GM06990 (cell line): ENCODE results near the gene ERFE.

Experiments
- DNase-seq: peaks from one replicate; pipeline ENCODE4 v3.0.0-alpha.2; 2011; ENCODE audit not compliant: insufficient read length; ENCODE audit errors: extremely low read depth
- H3K27me3 ChIP-seq: replicated peaks from 2 replicates; pipeline ENCODE4 v1.6.0; 2011; ENCODE audit warnings: low read length; ENCODE audit not compliant: control insufficient read depth, insufficient read depth
- H3K36me3 ChIP-seq: 2 replicates; pipeline ENCODE4 v1.5.1; 2011; ENCODE audit warnings: low read length; ENCODE audit not compliant: control insufficient read depth, insufficient read depth
- H3K4me3 ChIP-seq: replicated peaks from 2 replicates; pipeline ENCODE4 v1.5.1; 2011; ENCODE audit warnings: low read depth, mild to moderate bottlenecking, control low read depth, low read length
- TF ChIP-seq, protein P1 (sequence below): IDR thresholded peaks from 2 replicates; pipeline ENCODE4 v1.5.1; 2011; ENCODE audit warnings: low read length, control low read depth, mild to moderate bottlenecking, inconsistent platforms; ENCODE audit not compliant: insufficient read depth, poor library complexity, severe bottlenecking

ERFE gene

DNA sequence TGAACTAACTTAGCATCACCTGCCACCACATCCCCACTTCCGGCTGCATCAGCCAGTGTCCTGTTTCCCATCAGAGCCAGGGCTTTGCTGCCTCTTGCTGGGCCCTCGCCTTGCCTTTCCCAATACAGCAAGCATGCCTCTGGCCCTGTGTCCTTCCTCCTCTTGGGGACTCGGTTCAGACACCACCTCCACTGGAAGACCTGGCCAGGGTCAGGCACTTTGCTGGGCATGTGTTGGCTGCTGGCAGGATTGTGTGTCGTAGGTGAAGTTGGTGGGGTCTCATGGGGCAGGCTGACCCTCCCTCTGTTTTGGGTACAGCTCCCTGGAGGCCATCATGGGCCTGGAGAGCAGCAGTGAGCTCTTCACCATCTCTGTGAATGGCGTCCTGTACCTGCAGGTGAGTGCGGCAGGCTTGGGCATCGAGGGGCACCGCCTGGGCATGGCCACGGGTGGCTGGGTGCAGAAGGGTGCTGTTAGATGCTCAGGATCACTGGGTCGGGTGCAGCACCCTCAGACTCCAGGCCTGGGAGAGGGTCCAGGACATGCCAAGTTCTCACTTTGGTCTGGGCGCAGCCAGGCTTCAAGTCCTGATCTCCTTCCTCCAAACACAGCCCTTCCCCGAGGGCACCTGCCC is 6.6 kb downstream of the ERFE start:
- TF ChIP-seq, protein P1, sequence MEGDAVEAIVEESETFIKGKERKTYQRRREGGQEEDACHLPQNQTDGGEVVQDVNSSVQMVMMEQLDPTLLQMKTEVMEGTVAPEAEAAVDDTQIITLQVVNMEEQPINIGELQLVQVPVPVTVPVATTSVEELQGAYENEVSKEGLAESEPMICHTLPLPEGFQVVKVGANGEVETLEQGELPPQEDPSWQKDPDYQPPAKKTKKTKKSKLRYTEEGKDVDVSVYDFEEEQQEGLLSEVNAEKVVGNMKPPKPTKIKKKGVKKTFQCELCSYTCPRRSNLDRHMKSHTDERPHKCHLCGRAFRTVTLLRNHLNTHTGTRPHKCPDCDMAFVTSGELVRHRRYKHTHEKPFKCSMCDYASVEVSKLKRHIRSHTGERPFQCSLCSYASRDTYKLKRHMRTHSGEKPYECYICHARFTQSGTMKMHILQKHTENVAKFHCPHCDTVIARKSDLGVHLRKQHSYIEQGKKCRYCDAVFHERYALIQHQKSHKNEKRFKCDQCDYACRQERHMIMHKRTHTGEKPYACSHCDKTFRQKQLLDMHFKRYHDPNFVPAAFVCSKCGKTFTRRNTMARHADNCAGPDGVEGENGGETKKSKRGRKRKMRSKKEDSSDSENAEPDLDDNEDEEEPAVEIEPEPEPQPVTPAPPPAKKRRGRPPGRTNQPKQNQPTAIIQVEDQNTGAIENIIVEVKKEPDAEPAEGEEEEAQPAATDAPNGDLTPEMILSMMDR = no peak
- no peak for DNase-seq
- H3K27me3 ChIP-seq = no peaks in the 10 kb centered on the region
- H3K36me3 ChIP-seq = peaks cover 19% of the 10 kb centered on the region
- H3K4me3 ChIP-seq = no peak overlapping the region

DNA sequence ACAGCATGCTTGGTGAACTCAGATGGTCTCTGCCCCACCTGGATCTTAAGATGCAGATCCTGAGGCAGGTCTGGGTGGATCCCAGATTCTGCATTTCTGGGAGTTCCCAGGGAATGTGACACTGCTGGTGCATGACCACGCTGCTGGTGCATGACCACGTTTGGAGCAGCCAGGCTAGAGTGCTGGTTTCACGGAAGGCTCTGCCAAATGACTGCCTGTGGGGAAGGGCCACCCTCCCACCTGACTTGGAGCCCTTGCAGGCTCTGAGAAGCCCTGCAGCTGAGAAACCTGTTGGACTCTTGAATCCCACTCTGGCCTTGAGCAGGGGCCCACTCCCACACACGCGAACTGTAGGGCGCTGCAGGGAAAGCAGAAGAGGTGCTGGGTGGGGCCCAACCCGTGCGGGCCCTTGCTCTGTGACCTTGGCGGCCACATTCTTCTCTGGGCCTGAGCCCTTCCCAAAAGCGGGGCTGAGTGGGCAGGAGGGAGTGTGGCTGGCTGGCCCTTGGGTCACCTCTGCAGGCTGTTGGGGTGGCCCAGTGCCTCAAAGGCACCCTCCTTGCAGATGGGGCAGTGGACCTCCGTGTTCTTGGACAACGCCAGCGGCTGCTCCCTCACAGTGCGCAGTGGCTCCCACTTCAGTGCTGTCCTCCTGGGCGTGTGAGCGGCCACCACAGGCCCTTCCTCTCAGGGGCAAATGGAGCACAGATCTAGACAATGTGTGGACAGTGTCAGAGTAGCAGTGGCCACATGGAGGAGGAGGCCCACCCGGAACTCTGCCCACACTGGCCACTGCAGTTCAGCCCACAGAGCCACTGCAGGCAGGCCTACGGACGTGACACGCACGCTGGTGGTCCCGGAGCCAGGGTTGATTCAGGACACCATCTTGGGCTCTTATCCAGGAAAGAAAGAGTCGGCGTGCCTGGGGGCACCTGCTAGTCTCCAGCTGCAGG is 7.9 kb downstream of the ERFE start:
- H3K4me3 ChIP-seq = no peak overlapping the region
- H3K36me3 ChIP-seq = peaks cover 22% of the 10 kb centered on the region
- TF ChIP-seq, protein P1 = no peak
- DNase-seq = no peak
- H3K27me3 ChIP-seq = no peaks in the 10 kb centered on the region

DNA sequence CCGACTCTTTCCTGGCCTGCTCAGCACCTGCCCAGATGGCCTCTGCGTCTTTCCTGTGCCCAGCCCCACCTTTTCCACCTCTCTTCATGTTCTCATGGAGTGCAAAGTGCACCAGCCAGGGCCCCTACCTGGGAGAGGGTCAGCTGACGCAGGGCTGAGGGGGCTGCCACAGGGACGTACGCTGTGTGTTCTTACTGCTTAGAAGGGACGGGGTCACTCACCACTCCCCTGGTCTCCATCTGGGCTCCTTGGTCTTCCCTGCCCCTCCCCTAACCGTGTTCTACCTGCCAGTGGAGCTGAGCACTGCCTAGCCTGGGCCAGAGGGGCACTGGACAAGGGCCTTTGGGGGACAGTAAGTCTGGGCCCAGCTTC is 8.6 kb downstream of the ERFE start:
- Histone ChIP-seq H3K27me3 (no peaks in the 10 kb centered on the region), H3K4me3 (no peak overlapping the region), H3K36me3 (peaks cover 22% of the 10 kb centered on the region)
- no peak for DNase-seq
- TF ChIP-seq, protein P1 = no peak

DNA sequence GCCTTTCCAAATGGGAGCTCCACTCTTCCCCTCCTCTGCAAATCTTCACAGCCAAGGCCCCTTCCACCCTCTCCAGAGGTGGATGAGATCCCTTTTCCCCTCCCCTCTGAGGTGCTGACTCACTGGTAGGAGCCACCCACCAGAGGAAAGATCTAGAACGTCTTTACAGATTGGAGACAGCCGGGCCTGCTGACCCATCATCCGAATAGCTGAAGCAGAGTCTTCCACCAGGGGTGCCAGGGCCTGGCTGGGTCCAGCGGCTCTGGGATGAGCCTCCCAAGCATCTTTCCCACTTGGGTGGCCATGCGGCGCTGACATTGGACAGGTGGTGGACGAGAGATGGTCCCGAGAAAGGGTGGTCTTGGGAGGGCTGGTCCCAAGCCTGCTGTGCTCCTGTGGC is 9.0 kb downstream of the ERFE start:
- H3K36me3 ChIP-seq = peaks cover 24% of the 10 kb centered on the region
- H3K4me3 ChIP-seq = no peak overlapping the region
- TF ChIP-seq, protein P1 = no peak
- no peak for DNase-seq
- H3K27me3 ChIP-seq = no peaks in the 10 kb centered on the region

DNA sequence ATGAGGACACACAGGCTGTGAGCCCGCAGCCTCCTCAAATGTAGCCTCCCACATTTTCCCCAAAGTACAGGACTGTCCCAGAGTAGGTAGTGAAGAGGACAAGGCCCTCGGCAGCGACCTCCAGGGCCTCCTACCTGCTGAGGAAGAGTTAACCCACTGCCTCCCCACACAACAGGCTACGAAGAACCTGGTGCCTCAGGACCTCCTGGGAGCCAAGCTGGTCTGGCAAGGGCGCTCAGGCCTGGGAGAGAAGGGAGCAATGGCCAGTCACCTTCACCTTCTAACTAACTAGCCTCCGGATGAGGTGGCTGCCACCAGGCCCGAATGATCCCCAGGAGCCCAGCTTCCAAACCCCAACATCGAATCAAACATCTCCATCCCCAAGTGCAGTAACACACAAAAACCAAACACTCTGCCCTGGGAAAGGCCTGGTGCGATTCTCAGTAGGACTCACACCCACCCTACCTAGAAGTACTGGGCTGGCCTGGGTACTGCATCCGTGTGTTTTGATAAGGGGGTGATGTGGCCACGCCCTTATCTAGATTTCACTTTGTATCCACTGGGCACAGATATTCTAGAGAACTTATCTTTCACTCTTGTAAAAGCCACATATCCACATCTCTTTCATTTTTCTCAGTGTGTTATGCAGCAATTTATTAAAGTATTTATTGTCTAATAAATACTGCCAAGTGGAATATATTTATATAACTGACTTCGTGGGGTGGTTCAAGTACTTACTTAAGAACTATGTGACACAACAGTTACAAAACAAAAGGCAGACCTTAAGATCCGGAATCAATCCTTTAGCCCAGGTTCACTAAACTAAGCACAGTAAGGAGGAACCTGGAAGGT is 9.7 kb downstream of the ERFE start:
- DNase-seq = no peak
- Histone ChIP-seq H3K36me3 (peaks cover 28% of the 10 kb centered on the region), H3K4me3 (no peak overlapping the region), H3K27me3 (no peaks in the 10 kb centered on the region)
- TF ChIP-seq, protein P1 = no peak
